Uterine smooth muscle cell (primary cell): ENCODE data around the gene CSAG3. TPM values are rescaled to one million over a fixed set of nuclear protein-coding genes. Genes with fewer than 3 reads are reported as not detected.

Experiments used
- total RNA-seq: library from RNA; depleted of rRNA; stranded (reverse); fragments of >200 nt; gene quantifications from 2 replicates; pipeline ENCODE4 v1.2.3, GENCODE V29; 2014

The CSAG3 gene
- total RNA-seq: not detected in 2 replicates

GRCh38 chrX:152758918-152759317 lies at the start of gene CSAG3:
TSS of gene CSAG3 (plus strand) at chrX:152759218.

GRCh38 chrX:152713815-152714787 lies 44.9 kb upstream of the CSAG3 start, which contains the start of gene MAGEA2B:
TSS of gene MAGEA2B (plus strand) at chrX:152714628. CDS start at chrX:152717107, 2,479 bp downstream.

GRCh38 chrX:152733261-152733975 lies 25.6 kb upstream of the CSAG3 start, which contains the start of the genes CSAG1 and MAGEA12:
TSS of gene CSAG1 (minus strand) at chrX:152733721. CDS start at chrX:152732460, 1,261 bp downstream.
TSS of gene MAGEA12 (plus strand) at chrX:152733757. CDS start at chrX:152736162, 2,405 bp downstream.

DNA sequence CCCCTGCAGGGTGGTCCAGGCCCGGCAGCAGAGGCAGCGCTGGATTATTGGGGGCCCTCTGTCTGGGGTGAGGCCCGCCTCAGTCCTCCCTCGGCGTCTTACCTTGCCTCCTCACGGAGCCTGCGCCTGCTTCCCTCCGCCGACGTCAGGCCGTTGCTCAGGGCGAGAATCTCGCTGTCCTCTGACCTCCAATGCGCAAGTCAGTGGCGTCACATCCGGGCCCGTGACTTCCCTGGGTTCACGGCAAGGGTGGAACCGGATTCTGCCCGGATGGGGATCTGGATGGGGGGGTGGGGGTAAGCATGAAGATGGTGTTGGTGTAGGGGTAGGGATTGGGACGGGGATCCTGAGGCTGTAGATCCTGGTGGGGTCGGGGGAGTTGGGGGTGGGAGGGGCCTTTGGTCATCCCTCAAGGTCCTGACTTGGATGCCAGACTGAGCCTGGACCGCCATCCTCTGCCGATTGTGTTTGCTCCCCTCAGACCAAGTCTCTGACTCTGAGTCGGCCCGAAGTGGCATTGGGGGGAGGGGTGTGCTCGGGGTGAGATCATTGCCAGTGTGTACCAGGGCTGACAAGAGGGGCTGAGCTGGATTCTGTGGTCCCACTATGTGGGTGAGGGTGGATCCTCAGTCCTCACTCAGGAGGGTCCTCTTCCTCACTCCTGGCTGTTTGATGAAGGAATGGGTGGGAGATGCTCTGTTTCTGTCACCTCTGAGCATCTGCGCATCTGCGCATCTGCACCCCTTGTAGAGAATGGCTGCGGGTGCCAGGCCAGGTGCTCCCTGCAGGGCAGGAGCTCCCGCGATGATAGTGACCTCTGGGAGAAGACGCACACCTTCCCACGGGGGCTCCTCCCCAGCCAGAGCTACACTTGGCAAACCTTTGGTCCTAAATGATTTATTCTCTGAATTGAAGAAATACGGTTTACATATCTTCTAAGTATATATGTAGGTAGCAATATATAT lies 5.0 kb upstream of the CSAG3 start, which contains the start of gene MAGEA2:
TSS of gene MAGEA2 (minus strand) at position 157 of the 965 bp plus-strand sequence. CDS start 2,479 bp downstream, outside the sequence.

DNA sequence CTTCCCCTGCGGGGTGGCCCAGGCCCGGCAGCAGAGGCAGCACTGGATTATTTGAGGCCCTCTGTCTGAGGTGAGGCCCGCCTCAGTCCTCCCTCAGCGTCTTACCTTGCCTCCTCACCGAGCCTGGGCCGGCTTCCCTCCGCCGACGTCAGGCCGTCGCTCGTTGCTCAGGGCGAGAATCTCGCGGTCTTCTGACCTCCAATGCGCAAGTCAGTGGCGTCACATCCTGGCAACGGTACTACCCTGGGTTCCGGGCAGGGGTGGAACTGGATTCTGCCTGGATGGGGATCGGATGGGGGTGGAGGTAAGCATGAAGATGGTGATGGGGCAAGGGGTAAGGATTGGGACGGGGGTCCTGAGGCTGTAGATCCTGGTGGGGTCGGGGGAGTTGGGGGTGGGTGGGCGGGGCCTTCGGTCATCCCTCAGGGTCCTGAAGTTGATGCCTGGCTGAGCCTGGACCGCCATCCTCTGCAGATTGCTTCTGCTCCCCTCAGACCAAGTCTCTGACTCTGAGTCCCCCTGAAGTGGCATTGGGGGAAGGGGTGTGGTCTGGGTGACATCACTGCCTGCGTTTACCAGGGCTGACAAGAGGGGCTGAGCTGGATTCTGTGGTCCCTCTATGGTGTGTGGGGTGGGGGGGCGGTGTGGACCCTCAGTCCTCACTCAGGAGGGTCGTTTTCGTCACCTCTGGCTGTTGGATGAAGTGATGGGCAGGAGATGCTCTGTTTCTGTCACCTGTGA lies 10.7 kb downstream of the CSAG3 start, which contains the start of gene MAGEA6:
TSS of gene MAGEA6 (minus strand) at position 141 of the 741 bp plus-strand sequence. CDS start 2,039 bp downstream, outside the sequence.

Other genes starting within 250 kb of the CSAG3 start
- 0.87 and 2.5 TPM in 2 replicates for gene GABRQ, start 121.3 kb upstream of the CSAG3 start, total RNA-seq
- not detected in 2 replicates for gene MAGEA3, start 60.4 kb upstream of the CSAG3 start, total RNA-seq
- not detected in 2 replicates for gene CSAG2, start 49.9 kb upstream of the CSAG3 start, total RNA-seq
- gene MAGEA2B, start 44.6 kb upstream of the CSAG3 start, total RNA-seq: not detected in 2 replicates
- not detected in 2 replicates for gene CSAG1, start 25.5 kb upstream of the CSAG3 start, total RNA-seq
- not detected in 2 replicates for gene MAGEA12, start 25.5 kb upstream of the CSAG3 start, total RNA-seq
- not detected in 2 replicates for gene MAGEA2, start 5.4 kb upstream of the CSAG3 start, total RNA-seq
- not detected in 2 replicates for gene MAGEA6, start 10.5 kb downstream of the CSAG3 start, total RNA-seq
- gene CETN2, start 71.5 kb downstream of the CSAG3 start, total RNA-seq: 39.2 and 56.4 TPM in 2 replicates
- 45.5 and 45.8 TPM in 2 replicates for gene NSDHL, start 71.8 kb downstream of the CSAG3 start, total RNA-seq
- gene ZNF185, start 138.8 kb downstream of the CSAG3 start, total RNA-seq: 4.3 and 4.5 TPM in 2 replicates
- not detected in 2 replicates for gene PNMA5, start 234.9 kb downstream of the CSAG3 start, total RNA-seq